IMR-90 (cell line): Measurements from ENCODE around the gene ZXDC. TPM values are rescaled to one million over a fixed set of nuclear protein-coding genes. Genes with fewer than 3 reads are reported as not detected.
A peak's percentile ranks its signal among the peaks of the same experiment; 100 is the strongest.

Experiments used
- ATAC-seq: fragments of 200-7000 bp; cut with Tn5 transposase; 2 replicates; pipeline ENCODE4 v1.9.1; 2020; ENCODE audit warnings: low read depth, mild to moderate bottlenecking, moderate library complexity
- BruUV-seq: library from RNA; stranded (reverse); fragments of 400-500 nt; replicated peaks from 2 replicates; lab custom pipeline; 2021; lab: Mats Ljungman, UMichigan
- CTCF ChIA-PET: fragments of 300-600 bp; formaldehyde crosslinking; extraction: SDS; loops from one replicate; lab custom pipeline; 2021; ENCODE audit warnings: antibody characterized with exemption; lab: Yijun Ruan, JAX
- POLR2A ChIA-PET: fragments of 300-600 bp; sonication (Branson Sonifier 250); formaldehyde crosslinking; loops from one replicate; lab custom pipeline; 2022; ENCODE audit warnings: antibody characterized with exemption; ENCODE audit not compliant: unreplicated experiment; lab: Charles Lee
- DNase-seq: peaks from one replicate; pipeline ENCODE4 v3.0.0; 2013
- H2AFZ ChIP-seq: replicated peaks from 2 replicates; pipeline ENCODE3; 2013; ENCODE audit warnings: low read length, mild to moderate bottlenecking; ENCODE audit not compliant: poor library complexity
- H2AK5ac ChIP-seq: 2 replicates; pipeline ENCODE4 v1.6.1; 2013; ENCODE audit warnings: low read depth, low read length, inconsistent platforms
- H2AK9ac ChIP-seq: replicated peaks from 2 replicates; pipeline ENCODE3; 2013; ENCODE audit warnings: mild to moderate bottlenecking, low read depth, low read length, moderate library complexity; ENCODE audit not compliant: poor library complexity
- H2BK120ac ChIP-seq: 2 replicates; pipeline ENCODE4 v1.6.1; 2013; ENCODE audit warnings: low read depth, low read length, inconsistent platforms
- H2BK15ac ChIP-seq: 3 replicates; pipeline ENCODE4 v1.6.1; 2013; ENCODE audit warnings: low read depth, low read length, inconsistent platforms
- H2BK20ac ChIP-seq: 2 replicates; pipeline ENCODE4 v1.6.1; 2013; ENCODE audit warnings: low read depth, mild to moderate bottlenecking, inconsistent platforms, low read length, moderate library complexity
- H2BK5ac ChIP-seq: 2 replicates; pipeline ENCODE4 v1.6.1; 2013; ENCODE audit warnings: mild to moderate bottlenecking, low read depth, low read length, inconsistent platforms; ENCODE audit not compliant: poor library complexity, severe bottlenecking
- H3K14ac ChIP-seq: replicated peaks from 2 replicates; pipeline ENCODE4 v1.6.1; 2013; ENCODE audit warnings: low read depth, low read length, inconsistent platforms
- H3K18ac ChIP-seq: 2 replicates; pipeline ENCODE4 v1.6.1; 2013; ENCODE audit warnings: low read depth, low read length, control low read depth
- H3K23ac ChIP-seq: 2 replicates; pipeline ENCODE4 v1.6.1; 2013; ENCODE audit warnings: low read depth, low read length, inconsistent platforms
- H3K27ac ChIP-seq: 2 replicates; pipeline ENCODE4 v1.5.1; 2013; ENCODE audit warnings: mild to moderate bottlenecking, control low read depth, low read length; ENCODE audit not compliant: insufficient read depth
- H3K27me3 ChIP-seq: 2 replicates; pipeline ENCODE4 v1.6.1; 2013; ENCODE audit warnings: low read length; ENCODE audit not compliant: control insufficient read depth, insufficient read depth
- H3K36me3 ChIP-seq: 2 replicates; pipeline ENCODE4 v1.6.1; 2013; ENCODE audit warnings: low read length, mixed read lengths; ENCODE audit not compliant: control insufficient read depth, insufficient read depth
- H3K4ac ChIP-seq: 2 replicates; pipeline ENCODE4 v1.6.1; 2013; ENCODE audit warnings: low read depth, low read length, inconsistent platforms
- H3K4me1 ChIP-seq: 2 replicates; pipeline ENCODE4 v1.6.1; 2013; ENCODE audit warnings: low read length, mixed read lengths; ENCODE audit not compliant: control insufficient read depth, insufficient read depth
- H3K4me2 ChIP-seq: 2 replicates; pipeline ENCODE4 v1.6.1; 2013; ENCODE audit warnings: low read depth, mild to moderate bottlenecking, control low read depth, low read length, moderate library complexity
- H3K4me3 ChIP-seq: 2 replicates; pipeline ENCODE4 v1.5.1; 2013; ENCODE audit warnings: low read depth, mild to moderate bottlenecking, control low read depth, low read length, moderate library complexity; ENCODE audit not compliant: insufficient read depth
- H3K56ac ChIP-seq: 2 replicates; pipeline ENCODE4 v1.6.1; 2013; ENCODE audit warnings: low read length, inconsistent platforms; ENCODE audit not compliant: insufficient read depth; ENCODE audit errors: extremely low read depth
- H3K79me1 ChIP-seq, 2 experiments: 2 replicates each; pipeline ENCODE4 v1.6.1; 2013; ENCODE audit warnings: low read length in 2 of 2, inconsistent platforms in 1 of 2, low read depth in 1 of 2
- H3K9ac ChIP-seq: 2 replicates; pipeline ENCODE4 v1.6.1; 2013; ENCODE audit warnings: low read depth, low read length, control low read depth
- H3K9me1 ChIP-seq: 2 replicates; pipeline ENCODE4 v1.6.1; 2013; ENCODE audit warnings: low read length, inconsistent platforms; ENCODE audit not compliant: insufficient read depth
- H3K9me3 ChIP-seq: 2 replicates; pipeline ENCODE4 v1.6.1; 2013; ENCODE audit warnings: low read length; ENCODE audit not compliant: control insufficient read depth, insufficient read depth
- H4K20me1 ChIP-seq: 2 replicates; pipeline ENCODE4 v1.6.1; 2013; ENCODE audit warnings: low read length, inconsistent platforms; ENCODE audit not compliant: insufficient read depth
- H4K5ac ChIP-seq: 2 replicates; pipeline ENCODE4 v1.6.1; 2013; ENCODE audit warnings: mild to moderate bottlenecking, low read depth, low read length, control low read depth
- H4K8ac ChIP-seq, 2 experiments: 2 replicates each; pipeline ENCODE4 v1.6.1; 2013; ENCODE audit warnings: low read depth in 2 of 2, low read length in 2 of 2, control low read depth in 1 of 2, inconsistent platforms in 1 of 2
- H4K91ac ChIP-seq: 2 replicates; pipeline ENCODE4 v1.6.1; 2013; ENCODE audit warnings: low read depth, low read length, inconsistent platforms; ENCODE audit not compliant: insufficient read depth
- BHLHE40 ChIP-seq: fragments of 150-350 bp; IDR thresholded peaks from 2 replicates; pipeline ENCODE4 v1.6.1; 2016; ENCODE audit warnings: mild to moderate bottlenecking, low read depth, low read length
- FOS ChIP-seq: fragments of 150-350 bp; IDR thresholded peaks from 2 replicates; pipeline ENCODE4 v1.6.1; 2016; ENCODE audit warnings: low read depth, low read length
- MAFK ChIP-seq: IDR thresholded peaks from 2 replicates; pipeline ENCODE4 v1.6.1; 2012; ENCODE audit warnings: low read depth, low read length, improper control_type of control experiment
- MXI1 ChIP-seq: IDR thresholded peaks from 2 replicates; pipeline ENCODE4 v1.6.1; 2012; ENCODE audit warnings: low read depth, mild to moderate bottlenecking, low read length, moderate library complexity, borderline replicate concordance
- NFE2L2 ChIP-seq: fragments of 150-350 bp; IDR thresholded peaks from 2 replicates; pipeline ENCODE4 v1.6.1; 2016; ENCODE audit warnings: low read depth, mild to moderate bottlenecking, low read length
- POLR2A ChIP-seq: IDR thresholded peaks from 2 replicates; pipeline ENCODE4 v1.6.1; 2012; ENCODE audit warnings: mild to moderate bottlenecking, low read depth, low read length
- RFX5 ChIP-seq: IDR thresholded peaks from 2 replicates; pipeline ENCODE4 v1.8.0; 2012; ENCODE audit warnings: low read depth, mild to moderate bottlenecking, low read length, moderate library complexity
- WGBS, 2 experiments: methylation state at CpG; one replicate each; pipeline versions ENCODE4 v1.1.5 to v1.1.7; 2013; ENCODE audit warnings: missing lambda C conversion rate in 2 of 2; ENCODE audit not compliant: insufficient read length in 1 of 2; ENCODE audit errors: extremely low coverage in 2 of 2; 5-methylcytosine and 5-hydroxymethylcytosine counted together
- dilution Hi-C: fragments of 300-500 bp; cut with HindIII; formaldehyde crosslinking; loops from one replicate; pipeline ENCODE4 v1.14.3; 2018; ENCODE audit warnings: low sequenced_read_pairs; ENCODE audit not compliant: unreplicated experiment
- in situ Hi-C: fragments of 300-500 bp; cut with MboI; formaldehyde crosslinking; loops from 3 replicates; pipeline ENCODE4 v1.14.3; 2019; ENCODE audit warnings: low sequenced_read_pairs, inconsistent platforms, mixed read lengths
- intact Hi-C: fragments of 100-400 bp; cut with micrococcal nuclease; formaldehyde crosslinking; loops from 2 replicates; pipeline ENCODE4 v1.10.0; 2022
- polyA plus RNA-seq, 3 experiments: library from polyadenylated mRNA; depleted of rRNA; stranded (reverse); fragments of >200 nt; gene quantifications; 2 replicates each; pipeline ENCODE4 v1.2.3, GENCODE V29; 2012; ENCODE audit warnings: low replicate concordance in 1 of 3
- total RNA-seq: library from RNA; depleted of rRNA; stranded (reverse); fragments of >200 nt; gene quantifications from 2 replicates; pipeline ENCODE4 v1.2.3, GENCODE V29; 2012
- TF ChIP-seq, protein P1 (sequence below): fragments of 150-350 bp; IDR thresholded peaks from 2 replicates; pipeline ENCODE4 v1.6.1; 2017; ENCODE audit warnings: mild to moderate bottlenecking, antibody characterized with exemption, low read length, low read depth
- TF ChIP-seq, protein P2 (sequence below): conservative IDR thresholded peaks from 2 replicates; pipeline ENCODE4 v1.5.1; 2012; ENCODE audit warnings: mild to moderate bottlenecking, low read depth, low read length, improper control_type of control experiment
- TF ChIP-seq, protein P3 (sequence below): fragments of 150-350 bp; IDR thresholded peaks from 2 replicates; pipeline ENCODE4 v1.6.1; 2016; ENCODE audit warnings: low read depth, mild to moderate bottlenecking, low read length, moderate library complexity, borderline replicate concordance

Gene ZXDC
- total and polyA plus RNA-seq, 2 of the 4 experiments (the other 2 are of a cell fraction), result 11.5 to 14.3 TPM

DNA sequence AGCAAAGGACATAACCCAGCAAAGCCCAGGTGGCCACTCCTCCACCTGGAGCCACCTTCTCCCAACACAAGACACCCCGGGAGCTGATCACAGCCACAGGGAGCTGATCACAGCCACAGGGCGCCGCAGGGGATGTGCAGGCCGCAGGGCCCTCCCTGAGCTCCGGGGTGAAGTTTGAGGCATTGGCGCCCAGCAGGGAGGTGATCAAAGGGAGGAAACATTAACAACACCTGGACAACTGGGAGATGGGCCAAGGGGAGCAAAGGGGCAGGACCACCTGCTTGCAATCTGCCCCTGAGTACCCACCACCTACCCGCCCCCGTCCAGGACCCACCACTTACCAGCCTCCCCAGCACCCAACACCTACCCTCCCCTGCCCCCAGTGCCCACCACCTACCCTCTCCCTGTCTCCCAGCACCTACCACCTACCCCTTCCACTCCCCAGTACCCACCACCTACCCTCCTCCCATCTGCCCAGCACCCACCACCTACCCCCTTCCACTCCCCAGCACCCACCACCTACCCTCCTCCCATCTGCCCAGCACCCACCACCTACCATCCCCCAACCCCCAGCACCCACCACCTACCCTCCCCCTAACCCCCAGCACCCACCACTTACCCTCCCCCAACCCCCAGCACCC, 39.5 kb upstream of the ZXDC start:
- intact Hi-C loops, result no loop called here
- no peak for DNase-seq
- CTCF ChIA-PET, result no interaction called here
- Histone ChIP-seq H4K8ac (no peak overlapping the region), H3K14ac (no peak overlapping the region), H3K27ac (no peak overlapping the region), H3K4ac (no peak overlapping the region), H2AK5ac (no peak overlapping the region), H3K79me1 (no peaks in the 10 kb centered on the region), H2BK20ac (no peak overlapping the region), H2AK9ac (no peak overlapping the region), H3K4me1 (no peaks in the 10 kb centered on the region), H3K4me2 (no peak overlapping the region), H2AFZ (peak overlapping the region; percentile 58), H3K9ac (no peak overlapping the region), H3K9me1 (no peaks in the 10 kb centered on the region), H3K23ac (no peak overlapping the region), H3K56ac (no peak overlapping the region), H2BK5ac (no peak overlapping the region), H3K9me3 (no peaks in the 10 kb centered on the region), H3K36me3 (no peaks in the 10 kb centered on the region), H2BK15ac (no peak overlapping the region), H3K18ac (no peak overlapping the region), H3K4me3 (no peak overlapping the region), H4K20me1 (no peaks in the 10 kb centered on the region), H3K27me3 (peaks cover 41% of the 10 kb centered on the region), H2BK120ac (no peak overlapping the region), H4K91ac (no peak overlapping the region), H4K5ac (no peak overlapping the region)
- dilution Hi-C loops, result no loop called here
- in situ Hi-C loops, result no loop called here
- no peak for ATAC-seq
- BruUV-seq, result no TSS peak
- POLR2A ChIA-PET, result no interaction called here
- TF ChIP-seq, protein P1, sequence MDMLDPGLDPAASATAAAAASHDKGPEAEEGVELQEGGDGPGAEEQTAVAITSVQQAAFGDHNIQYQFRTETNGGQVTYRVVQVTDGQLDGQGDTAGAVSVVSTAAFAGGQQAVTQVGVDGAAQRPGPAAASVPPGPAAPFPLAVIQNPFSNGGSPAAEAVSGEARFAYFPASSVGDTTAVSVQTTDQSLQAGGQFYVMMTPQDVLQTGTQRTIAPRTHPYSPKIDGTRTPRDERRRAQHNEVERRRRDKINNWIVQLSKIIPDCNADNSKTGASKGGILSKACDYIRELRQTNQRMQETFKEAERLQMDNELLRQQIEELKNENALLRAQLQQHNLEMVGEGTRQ, result no peak
- no peak for TF ChIP-seq NFE2L2
- TF ChIP-seq BHLHE40, result no peak
- no peak for TF ChIP-seq MXI1
- no peak for TF ChIP-seq RFX5
- no peak for TF ChIP-seq FOS
- TF ChIP-seq, protein P2, sequence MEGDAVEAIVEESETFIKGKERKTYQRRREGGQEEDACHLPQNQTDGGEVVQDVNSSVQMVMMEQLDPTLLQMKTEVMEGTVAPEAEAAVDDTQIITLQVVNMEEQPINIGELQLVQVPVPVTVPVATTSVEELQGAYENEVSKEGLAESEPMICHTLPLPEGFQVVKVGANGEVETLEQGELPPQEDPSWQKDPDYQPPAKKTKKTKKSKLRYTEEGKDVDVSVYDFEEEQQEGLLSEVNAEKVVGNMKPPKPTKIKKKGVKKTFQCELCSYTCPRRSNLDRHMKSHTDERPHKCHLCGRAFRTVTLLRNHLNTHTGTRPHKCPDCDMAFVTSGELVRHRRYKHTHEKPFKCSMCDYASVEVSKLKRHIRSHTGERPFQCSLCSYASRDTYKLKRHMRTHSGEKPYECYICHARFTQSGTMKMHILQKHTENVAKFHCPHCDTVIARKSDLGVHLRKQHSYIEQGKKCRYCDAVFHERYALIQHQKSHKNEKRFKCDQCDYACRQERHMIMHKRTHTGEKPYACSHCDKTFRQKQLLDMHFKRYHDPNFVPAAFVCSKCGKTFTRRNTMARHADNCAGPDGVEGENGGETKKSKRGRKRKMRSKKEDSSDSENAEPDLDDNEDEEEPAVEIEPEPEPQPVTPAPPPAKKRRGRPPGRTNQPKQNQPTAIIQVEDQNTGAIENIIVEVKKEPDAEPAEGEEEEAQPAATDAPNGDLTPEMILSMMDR, result no peak
- TF ChIP-seq, protein P3, sequence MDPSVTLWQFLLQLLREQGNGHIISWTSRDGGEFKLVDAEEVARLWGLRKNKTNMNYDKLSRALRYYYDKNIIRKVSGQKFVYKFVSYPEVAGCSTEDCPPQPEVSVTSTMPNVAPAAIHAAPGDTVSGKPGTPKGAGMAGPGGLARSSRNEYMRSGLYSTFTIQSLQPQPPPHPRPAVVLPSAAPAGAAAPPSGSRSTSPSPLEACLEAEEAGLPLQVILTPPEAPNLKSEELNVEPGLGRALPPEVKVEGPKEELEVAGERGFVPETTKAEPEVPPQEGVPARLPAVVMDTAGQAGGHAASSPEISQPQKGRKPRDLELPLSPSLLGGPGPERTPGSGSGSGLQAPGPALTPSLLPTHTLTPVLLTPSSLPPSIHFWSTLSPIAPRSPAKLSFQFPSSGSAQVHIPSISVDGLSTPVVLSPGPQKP, result no peak
- no peak for TF ChIP-seq POLR2A
- TF ChIP-seq MAFK, result no peak
- 58% methylated on average over 2 of the region's 8 CpGs; no CpG with 5 or more reads in 1 of the 2 experiments for WGBS, 2 experiments
